Osteoblast (primary cell): ENCODE measurements around the gene SLC10A6. TPM values are rescaled to one million over a fixed set of nuclear protein-coding genes. Genes with fewer than 3 reads are reported as not detected.

Experiments
- DNase-seq: peaks from one replicate; pipeline ENCODE4 v3.0.0; 2011; ENCODE audit warnings: low spot score, mixed read lengths; ENCODE audit not compliant: insufficient read length; ENCODE audit errors: missing footprints
- H2AFZ ChIP-seq: 2 replicates; pipeline ENCODE4 v1.6.0; 2011; ENCODE audit warnings: mild to moderate bottlenecking, low read length
- H3K27ac ChIP-seq: 2 replicates; pipeline ENCODE4 v1.5.1; 2011; ENCODE audit warnings: mild to moderate bottlenecking, low read depth, low read length, moderate library complexity
- H3K27me3 ChIP-seq: 2 replicates; pipeline ENCODE4 v1.6.0; 2012; ENCODE audit warnings: mild to moderate bottlenecking, control low read depth, inconsistent platforms, low read length, moderate library complexity; ENCODE audit not compliant: insufficient read depth
- H3K36me3 ChIP-seq: 2 replicates; pipeline ENCODE4 v1.5.1; 2011; ENCODE audit warnings: mild to moderate bottlenecking, low read length, control low read depth, moderate library complexity; ENCODE audit not compliant: insufficient read depth
- H3K4me1 ChIP-seq: 2 replicates; pipeline ENCODE4 v1.5.1; 2011; ENCODE audit warnings: mild to moderate bottlenecking, low read length, control low read depth, moderate library complexity; ENCODE audit not compliant: insufficient read depth
- H3K4me2 ChIP-seq: 2 replicates; pipeline ENCODE4 v1.6.0; 2011; ENCODE audit warnings: mild to moderate bottlenecking, low read length; ENCODE audit not compliant: insufficient read depth
- H3K4me3 ChIP-seq: fragments of 200-600 bp; sonication (generic); 3 replicates; pipeline ENCODE4 v1.5.1; 2012; ENCODE audit warnings: mild to moderate bottlenecking, low read length, inconsistent platforms; ENCODE audit not compliant: insufficient read depth
- H3K79me2 ChIP-seq: 2 replicates; pipeline ENCODE4 v1.6.0; 2012; ENCODE audit warnings: mild to moderate bottlenecking, low read length, control low read depth, inconsistent platforms; ENCODE audit not compliant: insufficient read depth
- H3K9me3 ChIP-seq: 2 replicates; pipeline ENCODE4 v1.5.1; 2011; ENCODE audit warnings: low read depth, low read length, control low read depth
- H4K20me1 ChIP-seq: 2 replicates; pipeline ENCODE4 v1.6.0; 2012; ENCODE audit warnings: mild to moderate bottlenecking, low read length, control low read depth; ENCODE audit not compliant: insufficient read depth
- total RNA-seq: library from RNA; depleted of rRNA; stranded (reverse); fragments of >200 nt; gene quantifications from 2 replicates; pipeline ENCODE4 v1.2.3, GENCODE V29; 2012
- TF ChIP-seq, protein P1 (sequence below): IDR thresholded peaks from 2 replicates; pipeline ENCODE4 v1.5.1; 2011; ENCODE audit warnings: mild to moderate bottlenecking, low read depth, low read length, moderate library complexity; ENCODE audit errors: extremely low read depth

Gene SLC10A6
- total RNA-seq, 1 donor: not detected

DNA sequence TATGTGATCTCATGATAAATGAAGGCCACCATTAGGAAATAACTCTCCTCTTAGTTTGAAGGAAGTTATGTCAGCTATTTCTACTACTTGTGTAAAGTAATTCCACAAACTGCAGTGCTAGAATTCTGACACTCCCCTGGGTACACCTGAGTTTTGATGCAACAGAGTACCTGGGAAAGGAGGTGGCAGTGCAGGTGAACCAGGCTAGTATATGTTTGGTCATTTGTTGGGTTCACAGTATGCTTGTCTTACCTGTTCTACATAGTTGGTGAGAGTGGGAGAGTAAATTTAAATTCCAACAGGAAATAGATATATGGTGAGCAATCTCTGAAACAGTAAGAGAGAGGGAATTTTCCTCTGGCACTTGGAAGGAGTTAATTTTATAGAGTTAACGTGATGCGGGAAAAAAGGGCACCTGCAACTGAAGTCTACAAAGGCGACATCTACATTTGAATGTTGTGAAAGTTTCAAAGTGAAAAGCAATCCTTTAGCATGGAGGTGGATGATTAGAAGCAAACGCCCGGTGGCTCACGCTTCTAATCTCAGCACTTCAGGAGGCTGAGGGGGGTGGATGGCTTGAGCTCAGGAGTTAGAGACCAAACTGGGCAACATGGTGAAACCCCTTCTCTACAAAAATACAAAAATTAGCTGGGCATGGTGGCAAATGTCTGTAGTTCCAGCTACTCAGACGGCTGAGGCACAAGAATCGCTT, 8.3 kb upstream of the SLC10A6 start:
- Histone ChIP-seq H3K4me1 (peaks cover 4% of the 10 kb centered on the region), H3K79me2 (no peaks in the 10 kb centered on the region), H3K4me2 (no peak overlapping the region), H3K27me3 (no peaks in the 10 kb centered on the region), H3K36me3 (no peaks in the 10 kb centered on the region), H3K27ac (no peak overlapping the region), H3K9me3 (no peaks in the 10 kb centered on the region), H4K20me1 (no peaks in the 10 kb centered on the region), H3K4me3 (no peak overlapping the region), H2AFZ (no peak overlapping the region)
- TF ChIP-seq, protein P1, sequence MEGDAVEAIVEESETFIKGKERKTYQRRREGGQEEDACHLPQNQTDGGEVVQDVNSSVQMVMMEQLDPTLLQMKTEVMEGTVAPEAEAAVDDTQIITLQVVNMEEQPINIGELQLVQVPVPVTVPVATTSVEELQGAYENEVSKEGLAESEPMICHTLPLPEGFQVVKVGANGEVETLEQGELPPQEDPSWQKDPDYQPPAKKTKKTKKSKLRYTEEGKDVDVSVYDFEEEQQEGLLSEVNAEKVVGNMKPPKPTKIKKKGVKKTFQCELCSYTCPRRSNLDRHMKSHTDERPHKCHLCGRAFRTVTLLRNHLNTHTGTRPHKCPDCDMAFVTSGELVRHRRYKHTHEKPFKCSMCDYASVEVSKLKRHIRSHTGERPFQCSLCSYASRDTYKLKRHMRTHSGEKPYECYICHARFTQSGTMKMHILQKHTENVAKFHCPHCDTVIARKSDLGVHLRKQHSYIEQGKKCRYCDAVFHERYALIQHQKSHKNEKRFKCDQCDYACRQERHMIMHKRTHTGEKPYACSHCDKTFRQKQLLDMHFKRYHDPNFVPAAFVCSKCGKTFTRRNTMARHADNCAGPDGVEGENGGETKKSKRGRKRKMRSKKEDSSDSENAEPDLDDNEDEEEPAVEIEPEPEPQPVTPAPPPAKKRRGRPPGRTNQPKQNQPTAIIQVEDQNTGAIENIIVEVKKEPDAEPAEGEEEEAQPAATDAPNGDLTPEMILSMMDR: no peak
- DNase-seq: no peak

DNA sequence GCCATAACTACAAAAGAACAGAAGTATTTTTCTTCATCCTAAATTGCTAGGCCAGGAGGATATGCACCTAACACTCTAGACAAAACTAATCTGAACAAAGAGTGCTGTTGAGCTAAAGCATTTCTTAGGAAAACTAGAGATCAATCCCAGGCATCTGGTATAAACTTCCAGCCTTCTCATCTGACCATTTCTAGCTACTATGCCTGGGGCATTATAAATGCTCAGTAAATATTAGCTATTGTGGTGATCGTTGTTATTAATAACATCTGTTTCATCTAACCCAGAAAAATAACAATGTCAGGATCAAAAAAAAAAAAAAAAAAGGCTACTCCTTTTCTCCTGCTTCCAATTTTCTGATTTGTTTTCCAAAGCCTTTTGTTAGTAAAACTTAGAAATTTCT, 7.7 kb upstream of the SLC10A6 start:
- no peak for DNase-seq
- no peaks in the 10 kb centered on the region for H3K79me2 ChIP-seq
- no peaks in the 10 kb centered on the region for H3K36me3 ChIP-seq
- H3K27ac ChIP-seq: no peak overlapping the region
- H3K9me3 ChIP-seq: no peaks in the 10 kb centered on the region
- peaks cover 4% of the 10 kb centered on the region for H3K4me1 ChIP-seq
- no peaks in the 10 kb centered on the region for H4K20me1 ChIP-seq
- H3K4me2 ChIP-seq: no peak overlapping the region
- H3K4me3 ChIP-seq: no peak overlapping the region
- no peak overlapping the region for H2AFZ ChIP-seq
- no peaks in the 10 kb centered on the region for H3K27me3 ChIP-seq
- TF ChIP-seq, protein P1: no peak

DNA sequence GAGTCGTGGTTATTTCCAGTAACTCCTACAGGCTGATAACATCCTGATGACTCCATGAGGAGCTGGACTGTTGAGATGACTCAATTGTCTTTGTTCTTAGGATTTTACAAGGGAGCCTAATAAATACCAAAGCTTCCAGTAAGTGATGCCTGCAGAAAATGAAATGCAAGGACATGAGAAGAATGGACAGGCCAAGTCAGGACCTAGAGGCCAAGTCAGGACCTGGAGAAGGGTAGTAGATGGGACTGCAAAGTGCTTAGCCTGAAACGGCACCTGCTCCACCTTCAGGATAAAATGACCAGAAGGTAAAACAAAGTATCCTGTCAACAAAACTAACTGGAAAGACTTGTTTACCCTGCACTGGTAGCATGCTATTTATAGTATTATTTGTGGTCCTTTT, 6.4 kb upstream of the SLC10A6 start:
- TF ChIP-seq, protein P1: no peak
- DNase-seq: no peak
- no peak overlapping the region for H3K27ac ChIP-seq
- H3K79me2 ChIP-seq: no peaks in the 10 kb centered on the region
- H2AFZ ChIP-seq: no peak overlapping the region
- H3K9me3 ChIP-seq: no peaks in the 10 kb centered on the region
- H3K36me3 ChIP-seq: no peaks in the 10 kb centered on the region
- peaks cover 4% of the 10 kb centered on the region for H3K4me1 ChIP-seq
- no peaks in the 10 kb centered on the region for H3K27me3 ChIP-seq
- no peak overlapping the region for H3K4me3 ChIP-seq
- no peaks in the 10 kb centered on the region for H4K20me1 ChIP-seq
- H3K4me2 ChIP-seq: peak overlapping the region; percentile 35

DNA sequence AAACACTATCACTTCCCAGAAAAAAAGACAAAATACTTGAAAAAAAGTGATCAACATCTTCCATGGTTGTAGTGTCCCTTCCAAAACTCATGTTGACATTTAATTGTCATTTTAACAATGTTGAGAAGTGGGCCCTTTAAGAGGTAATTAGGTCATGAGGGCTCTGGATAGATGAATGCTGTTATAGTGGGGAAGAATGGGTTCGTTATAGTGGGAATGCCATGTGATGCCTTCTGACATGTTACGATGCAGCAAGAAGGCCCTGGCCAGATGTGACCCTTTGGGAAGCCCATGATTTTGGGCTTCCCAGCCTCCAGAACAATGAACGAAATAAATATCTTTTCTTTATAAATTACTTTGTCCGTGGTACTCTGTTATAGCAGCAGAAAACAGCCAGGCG, 4.0 kb upstream of the SLC10A6 start:
- H4K20me1 ChIP-seq: no peaks in the 10 kb centered on the region
- no peak for DNase-seq
- no peak overlapping the region for H3K4me2 ChIP-seq
- no peak overlapping the region for H3K4me3 ChIP-seq
- no peaks in the 10 kb centered on the region for H3K9me3 ChIP-seq
- H3K4me1 ChIP-seq: peaks cover 11% of the 10 kb centered on the region
- H2AFZ ChIP-seq: no peak overlapping the region
- no peak overlapping the region for H3K27ac ChIP-seq
- no peaks in the 10 kb centered on the region for H3K79me2 ChIP-seq
- H3K27me3 ChIP-seq: no peaks in the 10 kb centered on the region
- no peaks in the 10 kb centered on the region for H3K36me3 ChIP-seq
- TF ChIP-seq, protein P1: no peak
